DND-41 (cell line): ENCODE data around the gene RASL11B.

Experiments
- CTCF ChIP-seq: IDR thresholded peaks from 2 replicates; pipeline ENCODE4 v1.5.1; 2012; ENCODE audit warnings: borderline replicate concordance, low read length, moderate library complexity, mild to moderate bottlenecking; ENCODE audit not compliant: poor library complexity, severe bottlenecking; ENCODE audit errors: extremely low read depth
- EZH2 ChIP-seq: IDR thresholded peaks from 3 replicates; pipeline ENCODE4 v1.6.1; 2012; ENCODE audit warnings: borderline replicate concordance, low read depth, mild to moderate bottlenecking, moderate library complexity, low read length, inconsistent platforms; ENCODE audit not compliant: severe bottlenecking

- TF ChIP-seq CTCF (no peak), EZH2 (no peak)
Measured at GRCh38 chr4:52889778-52890520, 27.8 kb downstream of the RASL11B start.
